ENCODE data around the gene FAM120B.

The FAM120B gene

DNA sequence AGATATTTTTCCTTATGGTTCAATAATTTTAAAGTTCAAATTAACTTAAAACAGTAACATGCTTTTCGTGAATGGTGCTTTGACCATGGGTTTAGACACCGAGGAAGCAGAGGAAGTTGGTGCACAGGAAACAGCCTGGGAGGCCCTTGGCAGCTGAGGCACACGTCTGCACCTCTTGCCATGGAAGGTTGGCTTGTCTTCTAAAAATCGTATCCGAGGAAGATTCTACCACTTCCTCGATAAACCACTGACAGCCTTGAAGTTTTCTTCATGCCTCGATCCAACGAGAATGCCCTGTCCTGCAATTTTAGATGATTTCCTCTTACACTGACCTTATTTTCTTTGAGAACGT is 27.8 kb upstream of the FAM120B start:
- TF ChIP-seq, protein P1, sequence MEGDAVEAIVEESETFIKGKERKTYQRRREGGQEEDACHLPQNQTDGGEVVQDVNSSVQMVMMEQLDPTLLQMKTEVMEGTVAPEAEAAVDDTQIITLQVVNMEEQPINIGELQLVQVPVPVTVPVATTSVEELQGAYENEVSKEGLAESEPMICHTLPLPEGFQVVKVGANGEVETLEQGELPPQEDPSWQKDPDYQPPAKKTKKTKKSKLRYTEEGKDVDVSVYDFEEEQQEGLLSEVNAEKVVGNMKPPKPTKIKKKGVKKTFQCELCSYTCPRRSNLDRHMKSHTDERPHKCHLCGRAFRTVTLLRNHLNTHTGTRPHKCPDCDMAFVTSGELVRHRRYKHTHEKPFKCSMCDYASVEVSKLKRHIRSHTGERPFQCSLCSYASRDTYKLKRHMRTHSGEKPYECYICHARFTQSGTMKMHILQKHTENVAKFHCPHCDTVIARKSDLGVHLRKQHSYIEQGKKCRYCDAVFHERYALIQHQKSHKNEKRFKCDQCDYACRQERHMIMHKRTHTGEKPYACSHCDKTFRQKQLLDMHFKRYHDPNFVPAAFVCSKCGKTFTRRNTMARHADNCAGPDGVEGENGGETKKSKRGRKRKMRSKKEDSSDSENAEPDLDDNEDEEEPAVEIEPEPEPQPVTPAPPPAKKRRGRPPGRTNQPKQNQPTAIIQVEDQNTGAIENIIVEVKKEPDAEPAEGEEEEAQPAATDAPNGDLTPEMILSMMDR (IDR thresholded peaks at IDR 0.05; ENCODE audit: insufficient read depth, missing control alignments): no peak
- no peak for FAIRE-seq
- no peak for DNase-seq (ENCODE audit: insufficient read length, low spot score)

GRCh38 chr6:170279426-170279825 is 27.1 kb upstream of the FAM120B start:
- TF ChIP-seq, protein P1 (IDR thresholded peaks at IDR 0.05; ENCODE audit: insufficient read depth, missing control alignments): no peak
- DNase-seq (ENCODE audit: insufficient read length, low spot score): no peak
- FAIRE-seq: no peak

DNA sequence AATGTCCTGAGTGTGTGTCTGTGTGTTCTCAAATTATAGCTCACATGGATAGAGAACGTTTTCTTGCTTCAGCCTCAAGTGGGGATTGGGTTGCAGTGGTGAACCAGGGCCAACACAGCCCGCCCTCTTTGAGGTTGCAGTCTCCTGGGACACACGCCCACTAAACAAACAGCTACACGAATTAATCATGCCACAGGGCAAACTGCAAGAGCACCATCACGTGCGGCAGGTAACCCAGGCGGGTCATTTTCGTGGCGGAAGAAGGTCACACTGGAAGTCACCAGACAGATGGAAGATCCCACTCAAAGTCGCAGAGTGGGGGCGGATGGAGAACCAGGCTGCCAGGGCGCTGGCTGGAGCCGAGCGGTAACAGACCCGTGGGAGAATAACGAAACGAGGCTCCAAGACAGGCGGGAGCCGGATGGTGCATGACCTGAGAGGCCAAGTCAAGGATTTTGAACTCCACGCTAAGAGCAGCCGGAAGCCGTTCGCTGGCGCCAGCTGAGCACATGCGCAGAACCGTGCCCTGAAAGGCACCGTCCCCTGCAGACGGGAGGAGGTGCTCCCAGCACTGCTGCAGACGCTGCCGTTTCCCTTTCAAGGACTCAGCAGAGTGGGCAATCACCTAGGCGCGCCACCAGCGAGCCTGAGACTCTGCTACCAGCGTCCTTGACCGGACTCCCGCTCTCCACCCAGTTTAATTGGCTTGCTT is 26.4 kb upstream of the FAM120B start:
- no peak for FAIRE-seq
- TF ChIP-seq, protein P1 (IDR thresholded peaks at IDR 0.05; ENCODE audit: insufficient read depth, missing control alignments): no peak
- DNase-seq (ENCODE audit: insufficient read length, low spot score): no peak

- FAIRE-seq: no peak
- TF ChIP-seq, protein P1 (IDR thresholded peaks at IDR 0.05; ENCODE audit: insufficient read depth, missing control alignments): no peak
- DNase-seq (ENCODE audit: insufficient read length, low spot score): no peak
Observed at GRCh38 chr6:170280689-170281045, 25.9 kb upstream of the FAM120B start.

GRCh38 chr6:170281331-170282292 is 24.9 kb upstream of the FAM120B start:
- TF ChIP-seq, protein P1 (IDR thresholded peaks at IDR 0.05; ENCODE audit: insufficient read depth, missing control alignments): no peak
- FAIRE-seq: no peak
- DNase-seq (ENCODE audit: insufficient read length, low spot score): no peak

DNA sequence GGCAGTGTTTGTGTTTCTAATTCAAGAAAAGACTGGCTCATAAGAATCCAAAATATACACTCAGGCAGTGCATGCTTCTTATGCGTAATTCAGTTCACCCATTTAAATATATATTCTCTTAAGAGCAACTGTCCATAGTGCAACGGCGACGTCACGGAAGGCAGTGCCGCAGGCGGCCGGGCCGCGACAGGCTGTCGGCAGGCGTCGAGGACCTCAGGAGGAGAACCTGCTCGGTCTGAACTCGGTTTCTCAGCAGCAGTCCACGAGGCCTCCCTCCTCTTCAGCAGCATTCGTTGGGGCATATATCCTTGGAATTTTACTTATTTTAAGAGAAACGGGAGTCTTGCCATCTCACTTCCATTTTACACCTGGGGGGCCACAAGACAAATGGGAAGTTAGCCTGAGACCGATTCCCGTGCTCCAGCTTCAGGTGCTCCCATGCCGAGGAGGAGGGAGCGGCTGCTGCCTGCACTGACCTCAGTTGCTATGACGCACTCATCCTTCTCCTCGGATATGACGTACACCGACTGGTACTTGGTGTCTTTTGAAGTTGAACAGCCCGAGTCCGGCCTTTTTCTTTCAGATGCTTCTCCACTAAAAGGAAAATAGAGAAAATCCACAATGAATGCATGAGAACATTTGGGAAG is 23.9 kb upstream of the FAM120B start:
- DNase-seq (ENCODE audit: insufficient read length, low spot score) (no peak), FAIRE-seq (no peak)
- TF ChIP-seq, protein P1 (IDR thresholded peaks at IDR 0.05; ENCODE audit: insufficient read depth, missing control alignments): no peak

All from D721Med (cell line).